HepG2 (cell line): ENCODE measurements around the gene ZNF888. TPM values are rescaled to one million over a fixed set of nuclear protein-coding genes. Genes with fewer than 3 reads are reported as not detected.
A peak's percentile ranks its signal among the peaks of the same experiment; 100 is the strongest.

Source experiments
- ATF7-NPFF ChIP-seq: sonication (generic); formaldehyde crosslinking; IDR thresholded peaks from 2 replicates; pipeline ENCODE4 v1.8.1; 2023; ENCODE audit warnings: mild to moderate bottlenecking, low read depth, missing genetic modification reagents, moderate library complexity
- ELF1 ChIP-seq: sonication (generic); formaldehyde crosslinking; IDR thresholded peaks from 2 replicates; pipeline ENCODE4 v1.4.0; 2020; ENCODE audit warnings: missing genetic modification reagents
- ISX ChIP-seq: sonication (generic); formaldehyde crosslinking; conservative IDR thresholded peaks from 2 replicates; pipeline ENCODE4 v1.5.0; 2020; ENCODE audit warnings: missing genetic modification reagents
- MTA1 ChIP-seq: sonication (generic); formaldehyde crosslinking; IDR thresholded peaks from 2 replicates; pipeline ENCODE4 v1.4.0; 2020; ENCODE audit warnings: missing genetic modification reagents, mild to moderate bottlenecking, borderline replicate concordance
- NBN ChIP-seq: fragments of 450-650 bp; conservative IDR thresholded peaks from 2 replicates; pipeline ENCODE4 v1.6.1; 2017
- PHF8 ChIP-seq: sonication (generic); formaldehyde crosslinking; IDR thresholded peaks from 2 replicates; pipeline ENCODE4 v1.5.0; 2020; ENCODE audit warnings: missing genetic modification reagents
- POGK ChIP-seq: sonication (generic); formaldehyde crosslinking; conservative IDR thresholded peaks from 2 replicates; pipeline ENCODE4 v1.8.0; 2022; ENCODE audit warnings: mild to moderate bottlenecking, moderate library complexity, missing genetic modification reagents
- SIN3A ChIP-seq: IDR thresholded peaks from 2 replicates; pipeline ENCODE4 v1.6.1; 2011; ENCODE audit warnings: low read depth, mild to moderate bottlenecking, control low read depth, low read length, borderline replicate concordance
- SIN3B ChIP-seq: fragments of 150-350 bp; IDR thresholded peaks from 2 replicates; pipeline ENCODE4 v1.6.1; 2014; ENCODE audit warnings: low read length
- SMARCC2 ChIP-seq: fragments of 450-650 bp; IDR thresholded peaks from 2 replicates; pipeline ENCODE4 v1.6.1; 2017; ENCODE audit warnings: antibody characterized with exemption, mild to moderate bottlenecking
- SP4 ChIP-seq: sonication (generic); formaldehyde crosslinking; IDR thresholded peaks from 2 replicates; pipeline ENCODE4 v1.8.1; 2023; ENCODE audit warnings: mild to moderate bottlenecking, missing genetic modification reagents
- SRF ChIP-seq: IDR thresholded peaks from 2 replicates; pipeline ENCODE4 v1.6.1; 2011; ENCODE audit warnings: mild to moderate bottlenecking, low read depth, low read length, moderate library complexity
- TFDP1 ChIP-seq: IDR thresholded peaks from 2 replicates; pipeline ENCODE4 v1.6.1; 2016; ENCODE audit warnings: missing compliant biosample characterization, missing genetic modification reagents, borderline replicate concordance
- TFE3 ChIP-seq: IDR thresholded peaks from 2 replicates; pipeline ENCODE4 v1.6.1; 2016
- TGIF2 ChIP-seq: IDR thresholded peaks from 2 replicates; pipeline ENCODE4 v1.6.1; 2016; ENCODE audit warnings: control low read depth, missing compliant biosample characterization
- ZKSCAN8 ChIP-seq: IDR thresholded peaks from 2 replicates; pipeline ENCODE4 v1.6.1; 2016; ENCODE audit warnings: borderline replicate concordance, missing genetic modification reagents, missing compliant biosample characterization
- ZNF256 ChIP-seq: sonication (generic); formaldehyde crosslinking; conservative IDR thresholded peaks from 2 replicates; pipeline ENCODE4 v1.4.0; 2020; ENCODE audit warnings: missing genetic modification reagents
- ZNF274 ChIP-seq: sonication (generic); formaldehyde crosslinking; IDR thresholded peaks from 2 replicates; pipeline ENCODE4 v1.5.1; 2020; ENCODE audit warnings: mild to moderate bottlenecking, missing genetic modification reagents
- ZNF614 ChIP-seq: IDR thresholded peaks from 2 replicates; pipeline ENCODE4 v1.6.1; 2018; ENCODE audit warnings: missing biosample characterization, missing genetic modification reagents, inconsistent platforms, borderline replicate concordance
- ZSCAN21 ChIP-seq: sonication (generic); formaldehyde crosslinking; IDR thresholded peaks from 2 replicates; pipeline ENCODE4 v1.8.0; 2022; ENCODE audit warnings: mild to moderate bottlenecking, missing genetic modification reagents, moderate library complexity, borderline replicate concordance
- polyA plus RNA-seq, 8 experiments: library from polyadenylated mRNA; depleted of rRNA in 3 of 8; stranded (reverse) in 7 of 8; unstranded in 1 of 8; fragments of >200 nt; fragmentation: Illumina TruSeq in 4 of 8; extraction: Trizol in 4 of 8; gene quantifications; 2 replicates each; pipeline versions ENCODE4 v1.2.1 to v1.2.3, GENCODE V29; 2011 to 2016; ENCODE audit warnings: low read depth in 4 of 8, missing spikeins in 1 of 8, mixed read lengths in 1 of 8; ENCODE audit not compliant: insufficient read depth in 1 of 8
- total RNA-seq, 5 experiments: library from RNA; depleted of rRNA; stranded (reverse); fragments of >200 nt; fragmentation: Illumina TruSeq; extraction: Trizol; gene quantifications; 2 replicates each; pipeline ENCODE4 v1.2.3, GENCODE V29; 2016; ENCODE audit warnings: low read depth in 1 of 5
- TF ChIP-seq, protein P1 (sequence below): sonication (generic); IDR thresholded peaks from 2 replicates; pipeline ENCODE4 v1.6.1; 2016; ENCODE audit warnings: low read depth, borderline replicate concordance
- TF ChIP-seq, protein P2 (sequence below): sonication (generic); formaldehyde crosslinking; conservative IDR thresholded peaks from 2 replicates; pipeline ENCODE4 v1.4.0; 2020; ENCODE audit warnings: missing genetic modification reagents

Gene ZNF888
- total and polyA plus RNA-seq, 2 of the 13 experiments (the other 11 are each of a cell fraction or from before 2014, with no cell fraction given): 1.7 to 7.6 TPM

DNA sequence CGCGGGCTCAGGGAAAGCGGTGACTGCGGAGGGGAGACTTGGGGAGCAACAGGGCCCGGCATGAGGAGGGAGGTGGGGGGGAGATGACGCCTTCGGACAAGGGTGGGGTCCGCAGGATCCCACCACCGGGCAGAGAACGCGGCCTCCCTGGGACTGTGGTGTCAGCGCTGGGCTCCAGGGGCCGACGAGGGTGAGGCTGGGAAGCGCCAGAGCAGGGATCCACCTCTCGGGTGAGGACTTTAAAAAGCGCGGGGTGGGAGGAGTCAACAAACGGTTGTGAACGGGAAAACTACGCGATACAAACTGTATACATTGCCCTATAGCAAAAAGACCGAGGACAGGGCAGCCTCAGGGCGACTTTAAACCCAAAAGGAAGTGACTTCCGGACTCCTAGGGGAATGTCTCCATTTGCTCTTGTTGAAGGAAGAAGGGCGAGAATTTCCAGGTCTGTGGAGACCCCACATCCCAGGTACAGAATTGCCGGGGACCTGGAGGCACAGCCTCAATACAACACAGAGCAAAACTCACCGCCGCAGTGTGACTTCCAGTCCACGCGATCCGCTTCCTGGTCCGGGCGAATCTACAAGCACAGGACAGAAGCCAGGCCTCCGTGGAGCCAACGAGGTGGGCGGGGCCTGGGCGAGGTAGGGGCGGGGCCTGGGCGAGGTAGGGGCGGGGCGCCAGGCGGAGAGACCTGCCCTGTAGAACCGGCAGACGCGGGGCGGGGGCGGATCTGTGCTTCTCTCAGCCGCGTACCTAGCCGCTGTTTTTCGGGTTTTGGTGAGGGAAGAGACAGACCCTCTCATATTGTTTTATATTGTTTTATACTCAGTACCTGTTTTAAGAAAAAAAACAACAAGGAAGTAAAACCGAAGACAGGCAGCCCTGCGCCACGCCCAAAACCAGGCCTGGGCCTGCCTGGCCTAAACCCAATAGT is at the start of gene ZNF888 (continued):
- peak; percentile 90; the same call in 1 of the 2 replicates for TF ChIP-seq TFDP1 (CRISPR knock-in tag)
- TF ChIP-seq TGIF2 (CRISPR knock-in tag): 0 out of 2 replicates have a peak, but pooled peaks have one; percentile 66
- 0 out of 2 replicates have a peak, but pooled peaks have one; percentile 31 for TF ChIP-seq MTA1
- TF ChIP-seq POGK (CRISPR knock-in tag): 0 out of 2 replicates have a peak, but pooled peaks have one; percentile 27
- peak; percentile 82 for TF ChIP-seq ELF1
- 0 out of 2 replicates have a peak, but pooled peaks have one; percentile 5 for TF ChIP-seq TFE3 (CRISPR knock-in tag)
- 0 out of 2 replicates have a peak, but pooled peaks have one; percentile 14 for TF ChIP-seq ZKSCAN8 (CRISPR knock-in tag)
- TF ChIP-seq NBN: no peak
- TF ChIP-seq, protein P1, sequence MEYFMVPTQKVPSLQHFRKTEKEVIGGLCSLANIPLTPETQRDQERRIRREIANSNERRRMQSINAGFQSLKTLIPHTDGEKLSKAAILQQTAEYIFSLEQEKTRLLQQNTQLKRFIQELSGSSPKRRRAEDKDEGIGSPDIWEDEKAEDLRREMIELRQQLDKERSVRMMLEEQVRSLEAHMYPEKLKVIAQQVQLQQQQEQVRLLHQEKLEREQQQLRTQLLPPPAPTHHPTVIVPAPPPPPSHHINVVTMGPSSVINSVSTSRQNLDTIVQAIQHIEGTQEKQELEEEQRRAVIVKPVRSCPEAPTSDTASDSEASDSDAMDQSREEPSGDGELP: no peak
- 0 out of 2 replicates have a peak, but pooled peaks have one; percentile 42 for TF ChIP-seq ISX (CRISPR knock-in tag)
- TF ChIP-seq SP4 (CRISPR knock-in tag): peak; percentile 57
- TF ChIP-seq SIN3A: peak; percentile 96; the same call in 1 of the 2 replicates
- TF ChIP-seq ZSCAN21 (CRISPR knock-in tag): 0 out of 2 replicates have a peak, but pooled peaks have one; percentile 28
- no peak for TF ChIP-seq ZNF256 (CRISPR knock-in tag)
- TF ChIP-seq, protein P2, sequence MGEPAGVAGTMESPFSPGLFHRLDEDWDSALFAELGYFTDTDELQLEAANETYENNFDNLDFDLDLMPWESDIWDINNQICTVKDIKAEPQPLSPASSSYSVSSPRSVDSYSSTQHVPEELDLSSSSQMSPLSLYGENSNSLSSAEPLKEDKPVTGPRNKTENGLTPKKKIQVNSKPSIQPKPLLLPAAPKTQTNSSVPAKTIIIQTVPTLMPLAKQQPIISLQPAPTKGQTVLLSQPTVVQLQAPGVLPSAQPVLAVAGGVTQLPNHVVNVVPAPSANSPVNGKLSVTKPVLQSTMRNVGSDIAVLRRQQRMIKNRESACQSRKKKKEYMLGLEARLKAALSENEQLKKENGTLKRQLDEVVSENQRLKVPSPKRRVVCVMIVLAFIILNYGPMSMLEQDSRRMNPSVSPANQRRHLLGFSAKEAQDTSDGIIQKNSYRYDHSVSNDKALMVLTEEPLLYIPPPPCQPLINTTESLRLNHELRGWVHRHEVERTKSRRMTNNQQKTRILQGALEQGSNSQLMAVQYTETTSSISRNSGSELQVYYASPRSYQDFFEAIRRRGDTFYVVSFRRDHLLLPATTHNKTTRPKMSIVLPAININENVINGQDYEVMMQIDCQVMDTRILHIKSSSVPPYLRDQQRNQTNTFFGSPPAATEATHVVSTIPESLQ (CRISPR knock-in tag): peak; percentile 17; the same call in 1 of the 2 replicates
- no peak for TF ChIP-seq SMARCC2
- TF ChIP-seq ZNF614 (CRISPR knock-in tag): peak; percentile 57; the same call in 1 of the 2 replicates
- 0 out of 2 replicates have a peak, but pooled peaks have one; percentile 15 for TF ChIP-seq ATF7-NPFF (CRISPR knock-in tag)
- TF ChIP-seq PHF8 (CRISPR knock-in tag): peak; percentile 79
- 0 out of 2 replicates have a peak, but pooled peaks have one; percentile 10 for TF ChIP-seq ZNF274 (CRISPR knock-in tag)
- peak; percentile 88 for TF ChIP-seq SRF
- peak; percentile 91 for TF ChIP-seq SIN3B
